ENCODE results near the gene CLMN.
"Not testable (repeated sequence)": the region's sequence is repeated elsewhere in the genome, so short reads cannot be mapped to it uniquely, and the experiment has no call there.

The CLMN gene

GRCh38 chr14:95210699-95211098 is 109.0 kb downstream of the CLMN start:
- no peak for ATAC-seq (replicated peaks)
- Mint-ChIP-seq H3K27me3 (no peaks in the 10 kb centered on the region), H3K4me1 (peaks cover 0 to 6% of the 10 kb centered on the region in 2 donors), H3K9me3 (peaks cover 3 to 4% of the 10 kb centered on the region in 2 donors), H3K4me3 (no peak overlapping the region), H3K36me3 (peaks cover 9 to 25% of the 10 kb centered on the region in 2 donors), H3K27ac (no peak overlapping the region)
- no peak for DNase-seq

GRCh38 chr14:95208598-95208997 is 111.1 kb downstream of the CLMN start:
- no peak overlapping the region for H3K27ac Mint-ChIP-seq
- no peaks in the 10 kb centered on the region for H3K4me1 Mint-ChIP-seq
- peaks cover 20 to 37% of the 10 kb centered on the region in 2 donors for H3K36me3 Mint-ChIP-seq
- H3K4me3 Mint-ChIP-seq: no peak overlapping the region
- no peaks in the 10 kb centered on the region for H3K27me3 Mint-ChIP-seq
- ATAC-seq (replicated peaks) (no peak), DNase-seq (no peak)
- H3K9me3 Mint-ChIP-seq: peaks cover 6 to 13% of the 10 kb centered on the region in 2 donors

- ATAC-seq (replicated peaks) (no peak), DNase-seq (no peak)
- H3K9me3 Mint-ChIP-seq: peaks cover 6 to 13% of the 10 kb centered on the region in 2 donors
- no peak overlapping the region for H3K4me3 Mint-ChIP-seq
- no peak overlapping the region for H3K27ac Mint-ChIP-seq
- no peaks in the 10 kb centered on the region for H3K4me1 Mint-ChIP-seq
- H3K27me3 Mint-ChIP-seq: no peaks in the 10 kb centered on the region
- peaks cover 23 to 42% of the 10 kb centered on the region in 2 donors for H3K36me3 Mint-ChIP-seq
Observed at GRCh38 chr14:95207475-95208233, 112.1 kb downstream of the CLMN start.

- ATAC-seq (replicated peaks): no peak
- no peak overlapping the region for H3K27ac Mint-ChIP-seq
- H3K4me1 Mint-ChIP-seq: no peaks in the 10 kb centered on the region
- no peak for DNase-seq
- peaks cover 6 to 13% of the 10 kb centered on the region in 2 donors for H3K9me3 Mint-ChIP-seq
- no peaks in the 10 kb centered on the region for H3K27me3 Mint-ChIP-seq
- peaks cover 23 to 46% of the 10 kb centered on the region in 2 donors for H3K36me3 Mint-ChIP-seq
- H3K4me3 Mint-ChIP-seq: no peak overlapping the region
Observed at GRCh38 chr14:95206534-95206933, 113.2 kb downstream of the CLMN start.

GRCh38 chr14:95204705-95205104 is 115.0 kb downstream of the CLMN start:
- no peaks in the 10 kb centered on the region for H3K27me3 Mint-ChIP-seq
- peaks cover 23 to 48% of the 10 kb centered on the region in 2 donors for H3K36me3 Mint-ChIP-seq
- H3K4me3 Mint-ChIP-seq: no peak overlapping the region
- H3K9me3 Mint-ChIP-seq: peaks cover 6 to 13% of the 10 kb centered on the region in 2 donors
- no peak for ATAC-seq (replicated peaks)
- DNase-seq: no peak
- H3K4me1 Mint-ChIP-seq: no peaks in the 10 kb centered on the region
- H3K27ac Mint-ChIP-seq: no peak overlapping the region

GRCh38 chr14:95201745-95202144 is 118.0 kb downstream of the CLMN start:
- not testable (repeated sequence) for H3K27ac Mint-ChIP-seq; ATAC-seq (replicated peaks)
- peaks cover 26 to 39% of the 10 kb centered on the region in 2 donors for H3K36me3 Mint-ChIP-seq

GRCh38 chr14:95200404-95200803 is 119.3 kb downstream of the CLMN start:
- DNase-seq: no peak
- peaks cover 4 to 7% of the 10 kb centered on the region in 2 donors for H3K9me3 Mint-ChIP-seq
- no peak for ATAC-seq (replicated peaks)
- peaks cover 26 to 32% of the 10 kb centered on the region in 2 donors for H3K36me3 Mint-ChIP-seq
- H3K27me3 Mint-ChIP-seq: no peaks in the 10 kb centered on the region
- H3K4me1 Mint-ChIP-seq: peaks cover 7 to 12% of the 10 kb centered on the region in 2 donors
- no peak overlapping the region for H3K4me3 Mint-ChIP-seq
- no peak overlapping the region for H3K27ac Mint-ChIP-seq

More at GRCh38 chr14:95201745-95202144, 118.0 kb downstream of the CLMN start:
- peaks cover 6 to 13% of the 10 kb centered on the region in 2 donors for H3K9me3 Mint-ChIP-seq
- H3K27me3 Mint-ChIP-seq, H3K4me1 Mint-ChIP-seq, DNase-seq, H3K4me3 Mint-ChIP-seq: not testable (repeated sequence)

- Mint-ChIP-seq H3K9me3 (no peaks in the 10 kb centered on the region), H3K4me3 (no peak overlapping the region), H3K27me3 (no peaks in the 10 kb centered on the region), H3K27ac (no peak overlapping the region), H3K4me1 (peaks cover 7 to 12% of the 10 kb centered on the region in 2 donors), H3K36me3 (peaks cover 18 to 24% of the 10 kb centered on the region in 2 donors)
- ATAC-seq (replicated peaks): no peak
- DNase-seq: no peak
Observed at GRCh38 chr14:95199298-95199983, 120.3 kb downstream of the CLMN start.

- Mint-ChIP-seq H3K27me3 (no peaks in the 10 kb centered on the region), H3K9me3 (no peaks in the 10 kb centered on the region), H3K36me3 (peaks cover 7 to 13% of the 10 kb centered on the region in 2 donors), H3K4me1 (peaks cover 7 to 12% of the 10 kb centered on the region in 2 donors), H3K4me3 (no peak overlapping the region), H3K27ac (no peak overlapping the region)
- DNase-seq (no peak), ATAC-seq (replicated peaks) (no peak)
Observed at GRCh38 chr14:95198320-95198719, 121.4 kb downstream of the CLMN start.

GRCh38 chr14:95197551-95197950 is 122.2 kb downstream of the CLMN start:
- H3K27me3 Mint-ChIP-seq: no peaks in the 10 kb centered on the region
- no peak overlapping the region for H3K4me3 Mint-ChIP-seq
- no peak for ATAC-seq (replicated peaks)
- H3K4me1 Mint-ChIP-seq: peaks cover 7 to 12% of the 10 kb centered on the region in 2 donors
- DNase-seq: no peak
- no peaks in the 10 kb centered on the region for H3K9me3 Mint-ChIP-seq
- H3K27ac Mint-ChIP-seq: no peak overlapping the region
- H3K36me3 Mint-ChIP-seq: peaks cover 3 to 7% of the 10 kb centered on the region in 2 donors

- H3K4me3 Mint-ChIP-seq: no peak overlapping the region
- ATAC-seq (replicated peaks) (no peak), DNase-seq (no peak)
- H3K36me3 Mint-ChIP-seq: peaks cover 4 to 7% of the 10 kb centered on the region in 2 donors
- no peaks in the 10 kb centered on the region for H3K9me3 Mint-ChIP-seq
- no peaks in the 10 kb centered on the region for H3K27me3 Mint-ChIP-seq
- peaks cover 7 to 12% of the 10 kb centered on the region in 2 donors for H3K4me1 Mint-ChIP-seq
- no peak overlapping the region for H3K27ac Mint-ChIP-seq
Observed at GRCh38 chr14:95196826-95197545, 122.7 kb downstream of the CLMN start.

GRCh38 chr14:95196268-95196667 is 123.4 kb downstream of the CLMN start:
- Mint-ChIP-seq H3K27me3 (no peaks in the 10 kb centered on the region), H3K36me3 (peaks cover 4% of the 10 kb centered on the region in 2 donors)
- DNase-seq: no peak

GRCh38 chr14:95195031-95195430 is 124.7 kb downstream of the CLMN start:
- H3K27ac Mint-ChIP-seq: no peak overlapping the region
- no peaks in the 10 kb centered on the region for H3K9me3 Mint-ChIP-seq
- DNase-seq (no peak), ATAC-seq (replicated peaks) (no peak)
- no peak overlapping the region for H3K4me3 Mint-ChIP-seq
- peaks cover 0 to 7% of the 10 kb centered on the region in 2 donors for H3K36me3 Mint-ChIP-seq
- H3K4me1 Mint-ChIP-seq: peaks cover 7 to 12% of the 10 kb centered on the region in 2 donors
- no peaks in the 10 kb centered on the region for H3K27me3 Mint-ChIP-seq

More at GRCh38 chr14:95196268-95196667, 123.4 kb downstream of the CLMN start:
- Mint-ChIP-seq H3K4me3 (no peak overlapping the region), H3K27ac (no peak overlapping the region), H3K4me1 (peaks cover 7 to 12% of the 10 kb centered on the region in 2 donors), H3K9me3 (no peaks in the 10 kb centered on the region)
- peak; percentile 76 to 87 for ATAC-seq (replicated peaks)

- peaks cover 1 to 5% of the 10 kb centered on the region in 2 donors for H3K9me3 Mint-ChIP-seq
- no peak overlapping the region for H3K27ac Mint-ChIP-seq
- DNase-seq (no peak), ATAC-seq (replicated peaks) (no peak)
- H3K36me3 Mint-ChIP-seq: peaks cover 3 to 8% of the 10 kb centered on the region in 2 donors
- no peaks in the 10 kb centered on the region for H3K27me3 Mint-ChIP-seq
- H3K4me1 Mint-ChIP-seq: peaks cover 7 to 12% of the 10 kb centered on the region in 2 donors
- no peak overlapping the region for H3K4me3 Mint-ChIP-seq
Observed at GRCh38 chr14:95193081-95193480, 126.6 kb downstream of the CLMN start.
